SK-N-SH (cell line): ENCODE results near the gene PRPF18.

Source experiments
- MXI1 ChIP-seq: IDR thresholded peaks from 2 replicates; pipeline ENCODE4 v1.6.1; 2012; ENCODE audit warnings: mild to moderate bottlenecking, low read depth, low read length, improper control_type of control experiment
- RAD21 ChIP-seq: IDR thresholded peaks from 2 replicates; pipeline ENCODE4 v1.6.1; 2012; ENCODE audit warnings: mild to moderate bottlenecking, low read length
- RFX5 ChIP-seq: IDR thresholded peaks from 2 replicates; pipeline ENCODE4 v1.6.1; 2012; ENCODE audit warnings: mild to moderate bottlenecking, improper control_type of control experiment, low read length
- SIN3A ChIP-seq: IDR thresholded peaks from 2 replicates; pipeline ENCODE4 v1.6.1; 2012; ENCODE audit warnings: low read depth, mild to moderate bottlenecking, low read length, moderate library complexity, borderline replicate concordance
- TF ChIP-seq, protein P1 (sequence below): IDR thresholded peaks from 2 replicates; pipeline ENCODE4 v1.4.0; 2012; ENCODE audit warnings: low read depth
- TF ChIP-seq, protein P2 (sequence below): fragments of 200-600 bp; sonication (generic); IDR thresholded peaks from 2 replicates; pipeline ENCODE4 v1.6.1; 2017; ENCODE audit warnings: antibody characterized with exemption, mild to moderate bottlenecking, moderate library complexity

DNA sequence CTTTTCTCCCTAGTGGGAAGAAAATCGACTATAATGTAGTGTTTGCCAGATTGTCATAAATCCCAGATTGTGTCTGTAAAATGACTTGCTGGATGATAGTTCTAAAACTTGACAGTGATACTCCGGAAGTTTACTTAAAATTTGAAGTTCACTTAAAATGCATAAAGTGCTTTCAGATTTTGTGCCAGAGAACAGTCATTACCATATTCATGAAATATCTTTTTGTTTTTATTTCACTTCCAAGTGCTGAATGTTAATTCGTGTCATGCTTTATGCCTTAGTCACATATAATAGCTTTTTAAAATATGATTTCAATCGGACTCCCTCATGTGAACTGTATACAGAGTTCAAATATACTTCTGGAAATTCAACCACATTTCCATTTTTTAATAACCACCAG lies 30.4 kb downstream of the PRPF18 start:
- TF ChIP-seq RFX5 (no peak), RAD21 (no peak), SIN3A (no peak), MXI1 (no peak)
- TF ChIP-seq, protein P1, sequence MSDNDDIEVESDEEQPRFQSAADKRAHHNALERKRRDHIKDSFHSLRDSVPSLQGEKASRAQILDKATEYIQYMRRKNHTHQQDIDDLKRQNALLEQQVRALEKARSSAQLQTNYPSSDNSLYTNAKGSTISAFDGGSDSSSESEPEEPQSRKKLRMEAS = no peak
- TF ChIP-seq, protein P2, sequence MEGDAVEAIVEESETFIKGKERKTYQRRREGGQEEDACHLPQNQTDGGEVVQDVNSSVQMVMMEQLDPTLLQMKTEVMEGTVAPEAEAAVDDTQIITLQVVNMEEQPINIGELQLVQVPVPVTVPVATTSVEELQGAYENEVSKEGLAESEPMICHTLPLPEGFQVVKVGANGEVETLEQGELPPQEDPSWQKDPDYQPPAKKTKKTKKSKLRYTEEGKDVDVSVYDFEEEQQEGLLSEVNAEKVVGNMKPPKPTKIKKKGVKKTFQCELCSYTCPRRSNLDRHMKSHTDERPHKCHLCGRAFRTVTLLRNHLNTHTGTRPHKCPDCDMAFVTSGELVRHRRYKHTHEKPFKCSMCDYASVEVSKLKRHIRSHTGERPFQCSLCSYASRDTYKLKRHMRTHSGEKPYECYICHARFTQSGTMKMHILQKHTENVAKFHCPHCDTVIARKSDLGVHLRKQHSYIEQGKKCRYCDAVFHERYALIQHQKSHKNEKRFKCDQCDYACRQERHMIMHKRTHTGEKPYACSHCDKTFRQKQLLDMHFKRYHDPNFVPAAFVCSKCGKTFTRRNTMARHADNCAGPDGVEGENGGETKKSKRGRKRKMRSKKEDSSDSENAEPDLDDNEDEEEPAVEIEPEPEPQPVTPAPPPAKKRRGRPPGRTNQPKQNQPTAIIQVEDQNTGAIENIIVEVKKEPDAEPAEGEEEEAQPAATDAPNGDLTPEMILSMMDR = no peak
